WTC11 (cell line): Measurements from ENCODE around the gene FOXP1. TPM values are rescaled to one million over a fixed set of nuclear protein-coding genes. Genes with fewer than 3 reads are reported as not detected.

ENCODE experiments used
- ATAC-seq: fragments of 200-7000 bp; cut with Tn5 transposase; 2 replicates; pipeline ENCODE4 v1.10.0; 2021; ENCODE audit warnings: mild to moderate bottlenecking, moderate library complexity
- CTCF ChIA-PET: fragments of 300-600 bp; sonication (Branson Sonifier 250); formaldehyde crosslinking; loops from one replicate; lab custom pipeline; 2021; ENCODE audit warnings: antibody characterized with exemption; lab: Charles Lee
- POLR2A ChIA-PET: fragments of 350-600 bp; sonication (Branson Sonifier 250); formaldehyde crosslinking; loops from one replicate; lab custom pipeline; 2021; ENCODE audit warnings: antibody characterized with exemption; lab: Charles Lee
- DNase-seq: peaks from one replicate; pipeline ENCODE4 v3.0.0; 2021; ENCODE audit warnings: low spot score
- H3K27ac Mint-ChIP-seq: 2 replicates; pipeline ENCODE4 v1.8.0; 2021; ENCODE audit warnings: mixed read lengths
- H3K27me3 Mint-ChIP-seq: 2 replicates; pipeline ENCODE4 v1.8.0; 2021; ENCODE audit warnings: low read depth, mild to moderate bottlenecking, moderate library complexity, mixed read lengths
- H3K36me3 Mint-ChIP-seq: 2 replicates; pipeline ENCODE4 v1.8.0; 2021; ENCODE audit warnings: mixed read lengths
- H3K4me1 Mint-ChIP-seq: 2 replicates; pipeline ENCODE4 v1.8.0; 2022; ENCODE audit warnings: mixed read lengths
- H3K4me3 Mint-ChIP-seq: 2 replicates; pipeline ENCODE4 v1.8.0; 2021; ENCODE audit warnings: mild to moderate bottlenecking, moderate library complexity, mixed read lengths
- H3K9me3 Mint-ChIP-seq: 2 replicates; pipeline ENCODE4 v1.8.0; 2021; ENCODE audit warnings: mixed read lengths
- ATF1 ChIP-seq: sonication (generic); formaldehyde crosslinking; IDR thresholded peaks from 2 replicates; pipeline ENCODE4 v1.8.1; 2023; ENCODE audit warnings: mild to moderate bottlenecking, moderate library complexity, missing genetic modification reagents
- ATF2 ChIP-seq: sonication (generic); formaldehyde crosslinking; IDR thresholded peaks from 2 replicates; pipeline ENCODE4 v1.8.1; 2022; ENCODE audit warnings: low read depth, missing genetic modification reagents, borderline replicate concordance
- CBFB ChIP-seq: sonication (generic); formaldehyde crosslinking; IDR thresholded peaks from 2 replicates; pipeline ENCODE4 v1.8.1; 2022; ENCODE audit warnings: mild to moderate bottlenecking, low read depth, missing genetic modification reagents
- CDX4 ChIP-seq: fragments of 250-450 bp; sonication (Bioruptor Pico); IDR thresholded peaks from 2 replicates; pipeline ENCODE4 v1.9.0; 2021; ENCODE audit warnings: moderate library complexity, mild to moderate bottlenecking, inconsistent platforms, borderline replicate concordance
- EMX1 ChIP-seq: fragments of 250-450 bp; sonication (Bioruptor Pico); IDR thresholded peaks from 2 replicates; pipeline ENCODE4 v1.8.0; 2021; ENCODE audit warnings: mild to moderate bottlenecking
- IRF2 ChIP-seq: sonication (generic); formaldehyde crosslinking; IDR thresholded peaks from 2 replicates; pipeline ENCODE4 v1.8.0; 2022; ENCODE audit warnings: low read depth, missing genetic modification reagents, borderline replicate concordance
- PREB ChIP-seq: sonication (generic); formaldehyde crosslinking; IDR thresholded peaks from 2 replicates; pipeline ENCODE4 v1.8.1; 2022; ENCODE audit warnings: mild to moderate bottlenecking, missing genetic modification reagents, moderate library complexity, borderline replicate concordance
- SMAD3 ChIP-seq: sonication (generic); formaldehyde crosslinking; IDR thresholded peaks from 2 replicates; pipeline ENCODE4 v1.8.0; 2022; ENCODE audit warnings: missing genetic modification reagents, mild to moderate bottlenecking, borderline replicate concordance
- ZNF138 ChIP-seq: sonication (generic); formaldehyde crosslinking; conservative IDR thresholded peaks from 2 replicates; pipeline ENCODE4 v1.8.1; 2022; ENCODE audit warnings: mild to moderate bottlenecking, moderate library complexity, missing genetic modification reagents
- ZNF219 ChIP-seq: sonication (generic); formaldehyde crosslinking; IDR thresholded peaks from 2 replicates; pipeline ENCODE4 v1.8.0; 2023; ENCODE audit warnings: missing genetic modification reagents, mild to moderate bottlenecking, borderline replicate concordance
- ZNF317 ChIP-seq: sonication (generic); formaldehyde crosslinking; IDR thresholded peaks from 2 replicates; pipeline ENCODE4 v1.8.1; 2023; ENCODE audit warnings: low read depth, mild to moderate bottlenecking, moderate library complexity, missing genetic modification reagents, borderline replicate concordance
- ZNF425 ChIP-seq: fragments of 250-450 bp; sonication (Bioruptor Pico); conservative IDR thresholded peaks from 2 replicates; pipeline ENCODE4 v1.9.0; 2021; ENCODE audit warnings: mild to moderate bottlenecking
- ZNF512 ChIP-seq: sonication (generic); formaldehyde crosslinking; IDR thresholded peaks from 2 replicates; pipeline ENCODE4 v1.8.1; 2022; ENCODE audit warnings: missing genetic modification reagents, borderline replicate concordance
- ZNF671 ChIP-seq: fragments of 250-450 bp; sonication (Bioruptor Pico); IDR thresholded peaks from 2 replicates; pipeline ENCODE4 v1.8.0; 2021; ENCODE audit warnings: mild to moderate bottlenecking
- total RNA-seq: library from RNA; stranded (reverse); gene quantifications from 3 replicates; pipeline ENCODE4 v1.2.3, GENCODE V29; 2021
- TF ChIP-seq, protein P1 (sequence below): sonication (generic); formaldehyde crosslinking; IDR thresholded peaks from 2 replicates; pipeline ENCODE4 v1.8.0; 2023; ENCODE audit warnings: missing genetic modification reagents
- TF ChIP-seq, protein P2 (sequence below): sonication (generic); formaldehyde crosslinking; IDR thresholded peaks from 2 replicates; pipeline ENCODE4 v1.8.1; 2023; ENCODE audit warnings: mild to moderate bottlenecking, missing genetic modification reagents, moderate library complexity

The FOXP1 gene
- total RNA-seq, 1 experiment from 2014 or later, result 25.8 TPM

- TF ChIP-seq ZNF512 (CRISPR knock-in tag), result no peak
- no peak for TF ChIP-seq CBFB (CRISPR knock-in tag)
- no peak for TF ChIP-seq ZNF219 (CRISPR knock-in tag)
- TF ChIP-seq, all 79 proteins: peak for 0
Measured at GRCh38 chr3:71573181-71573580, 10.3 kb downstream of the FOXP1 start (continued).

DNA sequence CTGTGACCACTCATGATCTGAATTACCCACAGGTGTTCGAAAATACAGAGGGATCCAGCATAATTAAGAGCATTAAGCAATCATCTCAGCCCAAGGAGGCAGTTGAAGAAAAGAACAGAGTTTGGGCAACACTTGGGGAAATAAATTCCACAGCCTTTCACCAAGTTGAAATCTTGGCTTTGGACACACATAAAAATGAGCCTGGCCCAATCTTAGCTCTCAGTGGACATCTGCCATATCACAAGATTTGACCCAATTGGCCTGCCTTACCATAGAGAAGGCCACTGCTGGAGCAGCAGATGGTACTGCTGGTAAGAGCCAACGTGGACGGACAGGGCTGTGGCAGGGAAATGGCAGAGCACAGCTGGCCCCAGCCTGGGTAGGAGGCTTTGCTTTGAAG, 13.0 kb downstream of the FOXP1 start:
- POLR2A ChIA-PET, result no interaction called here

GRCh38 chr3:71568207-71568606, 15.3 kb downstream of the FOXP1 start:
- POLR2A ChIA-PET, result no interaction called here
- Mint-ChIP-seq H3K27ac (no peak overlapping the region), H3K9me3 (no peaks in the 10 kb centered on the region), H3K4me1 (peaks cover 31% of the 10 kb centered on the region), H3K36me3 (no peaks in the 10 kb centered on the region), H3K4me3 (no peak overlapping the region), H3K27me3 (no peaks in the 10 kb centered on the region)
- no peak for DNase-seq
- TF ChIP-seq, protein P1, sequence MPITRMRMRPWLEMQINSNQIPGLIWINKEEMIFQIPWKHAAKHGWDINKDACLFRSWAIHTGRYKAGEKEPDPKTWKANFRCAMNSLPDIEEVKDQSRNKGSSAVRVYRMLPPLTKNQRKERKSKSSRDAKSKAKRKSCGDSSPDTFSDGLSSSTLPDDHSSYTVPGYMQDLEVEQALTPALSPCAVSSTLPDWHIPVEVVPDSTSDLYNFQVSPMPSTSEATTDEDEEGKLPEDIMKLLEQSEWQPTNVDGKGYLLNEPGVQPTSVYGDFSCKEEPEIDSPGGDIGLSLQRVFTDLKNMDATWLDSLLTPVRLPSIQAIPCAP (CRISPR knock-in tag), result no peak
- TF ChIP-seq CDX4, result no peak
- TF ChIP-seq ATF1 (CRISPR knock-in tag), result no peak
- no peak for TF ChIP-seq ZNF671 (CRISPR knock-in tag)
- no peak for TF ChIP-seq IRF2 (CRISPR knock-in tag)
- no peak for TF ChIP-seq ZNF219 (CRISPR knock-in tag)
- TF ChIP-seq EMX1 (CRISPR knock-in tag), result no peak
- TF ChIP-seq, protein P2, sequence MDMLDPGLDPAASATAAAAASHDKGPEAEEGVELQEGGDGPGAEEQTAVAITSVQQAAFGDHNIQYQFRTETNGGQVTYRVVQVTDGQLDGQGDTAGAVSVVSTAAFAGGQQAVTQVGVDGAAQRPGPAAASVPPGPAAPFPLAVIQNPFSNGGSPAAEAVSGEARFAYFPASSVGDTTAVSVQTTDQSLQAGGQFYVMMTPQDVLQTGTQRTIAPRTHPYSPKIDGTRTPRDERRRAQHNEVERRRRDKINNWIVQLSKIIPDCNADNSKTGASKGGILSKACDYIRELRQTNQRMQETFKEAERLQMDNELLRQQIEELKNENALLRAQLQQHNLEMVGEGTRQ (CRISPR knock-in tag), result no peak
- no peak for TF ChIP-seq PREB (CRISPR knock-in tag)
- no peak for TF ChIP-seq ZNF425
- TF ChIP-seq SMAD3 (CRISPR knock-in tag), result no peak
- TF ChIP-seq ATF2 (CRISPR knock-in tag), result no peak
- ATAC-seq, result no peak
- CTCF ChIA-PET, result no interaction called here

More for the DNA sequence above, 13.0 kb downstream of the FOXP1 start:
- Mint-ChIP-seq H3K9me3 (no peaks in the 10 kb centered on the region), H3K27ac (no peak overlapping the region), H3K27me3 (no peaks in the 10 kb centered on the region), H3K4me1 (peaks cover 37% of the 10 kb centered on the region), H3K4me3 (no peak overlapping the region), H3K36me3 (no peaks in the 10 kb centered on the region)
- no peak for DNase-seq
- TF ChIP-seq ZNF138 (CRISPR knock-in tag), result no peak
- no peak for TF ChIP-seq ZNF317
- no peak for TF ChIP-seq IRF2 (CRISPR knock-in tag)
- ATAC-seq, result no peak
- CTCF ChIA-PET, result no interaction called here
